Activated CD4-positive, alpha-beta T cell treated with anti-CD3 and anti-CD28 coated beads for 24 hours (primary cell): ENCODE results near the gene SOHLH1.

Source experiments
- DNase-seq, 2 donors: peaks; one replicate each; pipeline ENCODE4 v3.0.0-alpha.2; 2020; ENCODE audit warnings: low read depth in 2 of 2

Gene SOHLH1, protein sequence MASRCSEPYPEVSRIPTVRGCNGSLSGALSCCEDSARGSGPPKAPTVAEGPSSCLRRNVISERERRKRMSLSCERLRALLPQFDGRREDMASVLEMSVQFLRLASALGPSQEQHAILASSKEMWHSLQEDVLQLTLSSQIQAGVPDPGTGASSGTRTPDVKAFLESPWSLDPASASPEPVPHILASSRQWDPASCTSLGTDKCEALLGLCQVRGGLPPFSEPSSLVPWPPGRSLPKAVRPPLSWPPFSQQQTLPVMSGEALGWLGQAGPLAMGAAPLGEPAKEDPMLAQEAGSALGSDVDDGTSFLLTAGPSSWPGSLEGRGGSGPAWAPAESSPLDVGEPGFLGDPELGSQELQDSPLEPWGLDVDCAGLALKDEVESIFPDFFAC

DNA sequence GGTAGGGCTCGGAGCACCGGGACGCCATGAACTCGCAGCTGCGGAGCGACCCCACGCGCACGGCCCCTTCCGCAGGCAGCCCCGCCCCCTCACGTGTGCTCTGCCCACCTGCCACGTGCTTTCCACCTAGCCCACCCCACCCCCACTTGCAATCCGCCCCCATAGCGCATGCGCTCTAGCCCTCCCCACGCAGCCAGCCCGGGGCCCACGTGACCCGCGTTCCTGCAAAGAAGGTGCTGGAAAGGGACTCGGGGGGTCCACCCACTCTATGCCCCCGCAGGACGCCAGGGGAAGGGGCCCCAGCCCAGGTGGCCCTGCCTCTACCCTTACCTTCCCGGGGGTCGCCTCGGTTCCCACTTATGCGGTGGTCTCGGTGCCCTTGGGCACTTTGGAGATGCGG lies at the start of gene SOHLH1:
SOHLH1 (minus strand) TSS at position 42 of the 400 bp plus-strand sequence; CDS start at position 28, 14 bp downstream.
- no peak for DNase-seq

DNA sequence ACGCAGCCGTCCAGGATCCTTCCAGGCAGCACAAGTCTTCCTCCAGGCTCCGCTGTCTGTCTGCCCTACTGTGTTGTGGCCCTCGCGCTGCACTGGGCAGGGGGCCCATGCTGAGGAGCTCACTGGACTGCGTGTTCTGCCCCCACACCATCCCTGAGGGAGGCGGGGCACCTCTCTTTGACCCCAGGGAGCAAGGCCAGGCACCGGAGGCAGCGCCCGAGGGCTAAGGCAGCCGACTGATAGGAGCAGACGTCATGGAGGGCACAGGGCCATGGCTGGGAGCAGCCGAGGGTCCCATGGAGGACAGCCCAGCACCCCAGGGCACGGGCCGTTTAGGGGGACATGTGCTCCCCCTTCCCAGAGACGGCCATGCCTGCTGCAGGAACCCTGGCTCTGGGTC lies 49.4 kb upstream of the SOHLH1 start:
- DNase-seq = no peak

DNA sequence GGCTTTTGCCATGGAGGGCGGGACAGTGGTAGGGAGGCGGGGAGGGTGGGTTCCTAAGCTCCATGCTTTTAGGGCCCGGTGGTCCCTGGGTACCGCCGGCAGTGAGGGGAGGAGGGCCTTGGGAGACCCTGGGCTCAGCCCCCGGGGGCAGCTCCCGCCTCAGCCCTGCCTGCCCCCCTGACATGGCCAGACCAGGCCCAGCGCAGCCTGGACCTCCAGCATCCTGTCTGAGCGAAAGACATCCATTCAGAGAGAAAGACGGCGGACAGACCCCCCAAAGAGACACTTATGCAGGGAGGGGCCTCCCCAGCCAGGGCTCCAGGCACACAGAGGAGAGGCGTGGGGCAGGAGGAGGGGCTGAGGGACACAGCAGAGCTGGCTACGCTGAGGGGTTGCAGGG lies 48.0 kb upstream of the SOHLH1 start:
- DNase-seq = no peak

DNA sequence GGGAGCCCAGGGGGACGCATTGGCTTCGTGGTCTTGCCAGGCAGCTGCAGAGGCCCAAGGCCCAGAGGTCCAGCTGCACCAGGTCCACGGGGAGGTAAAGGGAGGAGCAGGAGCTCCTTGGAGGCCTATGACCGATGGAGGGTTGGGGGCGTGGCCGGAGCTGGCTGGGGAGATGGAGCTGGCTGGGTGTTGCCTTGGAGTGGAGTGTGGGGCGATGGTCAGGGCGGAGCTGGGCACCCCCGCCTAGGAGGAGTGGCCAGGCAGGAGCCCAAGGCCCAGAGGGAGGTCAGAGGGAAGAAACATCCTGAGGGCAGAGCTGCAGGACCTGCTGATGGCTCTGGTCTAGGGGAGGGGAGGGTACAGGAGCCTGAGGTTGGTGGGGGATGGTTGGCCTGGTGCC lies 47.3 kb upstream of the SOHLH1 start:
- no peak for DNase-seq

DNA sequence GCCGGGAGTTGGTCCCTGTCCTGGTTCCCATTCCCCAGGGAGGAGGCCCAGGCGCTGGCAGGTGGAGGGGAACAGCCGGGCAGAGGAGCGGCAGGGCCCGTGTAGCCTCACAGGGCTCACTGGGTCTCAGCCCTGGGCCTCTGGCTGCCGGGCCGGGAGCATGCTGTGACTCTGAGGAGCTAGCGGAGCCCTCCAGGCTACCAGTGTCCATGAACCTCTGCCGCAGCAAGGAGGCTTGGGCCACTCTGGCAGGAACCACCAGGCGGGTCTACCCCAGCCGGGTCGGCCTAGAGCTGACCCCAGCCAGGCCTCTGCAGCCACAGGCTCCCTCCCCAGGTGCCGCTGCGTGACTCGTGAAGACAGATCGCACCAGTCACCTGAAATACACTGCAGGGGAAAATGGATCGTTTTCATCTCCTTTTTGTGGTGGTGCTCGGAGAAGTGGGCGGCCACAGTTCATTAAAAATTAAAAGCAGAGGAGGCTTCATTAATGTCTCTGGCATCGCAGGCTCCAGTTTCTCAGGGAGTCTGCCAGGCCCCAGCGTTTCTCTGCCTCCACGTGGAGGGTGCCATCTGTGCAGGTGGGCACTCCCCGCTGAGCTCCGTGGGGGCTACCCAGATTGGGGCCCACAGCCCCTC lies 46.5 kb upstream of the SOHLH1 start:
- DNase-seq = no peak

DNA sequence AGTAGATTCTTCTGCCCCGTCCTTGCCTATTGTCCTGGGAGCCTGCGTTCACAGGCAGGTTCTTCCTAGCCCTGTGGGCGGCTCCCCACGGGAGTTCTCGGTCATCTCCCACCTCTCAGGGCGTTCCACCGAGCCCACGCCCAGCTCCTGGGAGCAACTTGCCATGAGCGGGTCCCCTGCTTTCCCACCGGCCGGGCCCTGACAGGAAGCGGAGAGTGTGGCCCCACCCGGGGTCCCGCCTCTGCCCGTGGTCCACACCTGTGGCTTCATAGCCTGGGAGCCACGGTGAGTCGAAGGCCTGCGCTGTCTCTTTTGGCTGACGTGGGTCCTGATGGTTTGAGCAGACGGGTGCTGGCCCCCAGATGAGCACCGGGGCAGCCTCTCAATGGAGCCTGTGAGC lies 45.9 kb upstream of the SOHLH1 start:
- DNase-seq = no peak

DNA sequence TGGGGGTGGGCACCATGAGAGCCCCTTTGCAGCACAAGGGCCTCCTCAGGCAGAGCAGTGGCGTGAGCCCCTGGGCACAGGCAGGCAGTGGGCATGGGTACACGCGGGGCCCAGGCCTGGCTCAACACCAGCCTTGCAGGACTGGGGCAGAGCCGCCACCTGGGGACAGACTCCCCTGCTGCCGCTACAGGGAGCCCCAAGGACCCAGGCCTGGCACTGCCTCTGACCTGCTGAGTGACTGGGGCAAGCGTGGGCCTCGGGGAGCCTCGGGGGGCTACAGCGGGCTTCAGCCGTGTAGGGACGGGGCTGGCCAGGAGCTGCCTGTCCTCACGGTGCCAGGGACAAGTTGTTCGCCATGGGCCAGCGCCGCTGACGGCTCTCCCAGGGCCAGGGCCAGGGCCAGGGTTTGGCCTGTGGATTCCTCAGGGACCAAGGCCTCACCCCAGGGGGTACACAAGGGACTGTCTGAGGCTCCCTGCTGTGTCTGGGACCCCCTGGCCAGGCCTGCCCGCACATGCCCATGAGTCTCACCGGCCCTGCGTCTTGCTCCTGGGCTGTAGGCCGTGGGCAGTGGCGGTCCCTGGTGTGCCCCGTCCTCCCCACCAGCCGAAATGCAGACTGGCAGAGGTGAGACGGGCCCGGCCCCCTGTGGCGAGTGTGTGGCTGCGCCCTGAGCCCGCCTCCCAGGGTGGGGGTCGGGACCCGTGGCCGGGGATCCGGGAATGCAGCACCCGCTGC lies 45.2 kb upstream of the SOHLH1 start:
- DNase-seq = no peak

DNA sequence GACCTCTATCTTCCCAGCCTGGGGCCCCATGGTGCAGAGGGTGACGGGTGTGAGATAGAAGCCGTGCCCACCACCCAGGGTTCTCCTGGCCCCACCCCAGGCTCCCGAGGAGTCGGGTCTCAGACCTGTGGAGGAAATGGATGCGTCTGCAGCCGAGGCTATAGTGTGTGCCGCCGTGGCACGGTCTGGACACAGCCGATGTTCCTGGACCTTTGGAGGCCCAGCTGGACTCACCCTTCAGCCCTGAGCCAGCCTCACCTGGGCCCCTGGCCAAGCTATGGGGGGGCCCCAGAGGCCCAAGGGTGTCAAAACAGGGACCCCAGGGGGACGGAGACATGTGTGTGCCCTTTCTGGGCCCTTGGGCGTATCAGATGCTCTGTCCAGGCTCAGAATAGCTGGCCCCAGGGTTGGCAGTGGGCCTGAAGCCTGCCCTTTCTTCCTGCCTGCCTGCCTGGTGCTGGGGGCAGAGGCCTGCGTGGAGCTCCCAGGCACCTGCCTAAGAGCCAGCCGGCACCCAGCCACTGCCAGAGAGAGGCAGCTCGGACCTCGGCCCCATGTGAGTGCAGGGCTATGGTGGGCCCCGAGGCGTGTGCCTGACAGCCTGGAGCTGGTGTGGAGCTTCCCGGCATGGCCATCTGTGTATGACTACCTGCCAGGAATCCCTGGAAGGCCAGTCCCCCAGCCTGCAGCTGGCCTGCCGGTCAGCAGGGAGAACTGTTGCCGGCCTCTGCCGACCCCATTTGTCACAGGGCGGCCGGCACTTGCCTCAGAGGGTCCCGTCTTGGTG lies 44.5 kb upstream of the SOHLH1 start:
- DNase-seq = no peak

DNA sequence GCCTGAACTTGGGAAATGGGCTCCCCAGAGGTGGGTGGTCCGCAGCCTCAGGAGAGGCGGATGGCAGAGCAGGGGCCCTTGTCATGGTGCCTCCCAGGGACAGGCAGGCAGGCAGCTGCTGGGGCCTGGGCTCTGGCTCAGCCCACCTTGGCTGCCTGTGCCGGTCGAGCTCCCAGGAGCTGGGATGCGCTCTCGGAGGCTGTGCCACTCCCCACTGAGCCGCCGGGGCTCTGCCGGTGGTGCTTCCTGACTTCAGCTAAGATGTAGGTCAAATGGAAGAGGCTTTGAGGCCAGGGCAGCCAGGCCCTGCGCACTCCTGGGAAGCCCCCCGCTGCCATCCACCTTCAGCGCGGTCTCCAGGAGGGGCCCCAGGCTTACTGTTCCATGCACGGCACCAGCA lies 43.7 kb upstream of the SOHLH1 start:
- no peak for DNase-seq

DNA sequence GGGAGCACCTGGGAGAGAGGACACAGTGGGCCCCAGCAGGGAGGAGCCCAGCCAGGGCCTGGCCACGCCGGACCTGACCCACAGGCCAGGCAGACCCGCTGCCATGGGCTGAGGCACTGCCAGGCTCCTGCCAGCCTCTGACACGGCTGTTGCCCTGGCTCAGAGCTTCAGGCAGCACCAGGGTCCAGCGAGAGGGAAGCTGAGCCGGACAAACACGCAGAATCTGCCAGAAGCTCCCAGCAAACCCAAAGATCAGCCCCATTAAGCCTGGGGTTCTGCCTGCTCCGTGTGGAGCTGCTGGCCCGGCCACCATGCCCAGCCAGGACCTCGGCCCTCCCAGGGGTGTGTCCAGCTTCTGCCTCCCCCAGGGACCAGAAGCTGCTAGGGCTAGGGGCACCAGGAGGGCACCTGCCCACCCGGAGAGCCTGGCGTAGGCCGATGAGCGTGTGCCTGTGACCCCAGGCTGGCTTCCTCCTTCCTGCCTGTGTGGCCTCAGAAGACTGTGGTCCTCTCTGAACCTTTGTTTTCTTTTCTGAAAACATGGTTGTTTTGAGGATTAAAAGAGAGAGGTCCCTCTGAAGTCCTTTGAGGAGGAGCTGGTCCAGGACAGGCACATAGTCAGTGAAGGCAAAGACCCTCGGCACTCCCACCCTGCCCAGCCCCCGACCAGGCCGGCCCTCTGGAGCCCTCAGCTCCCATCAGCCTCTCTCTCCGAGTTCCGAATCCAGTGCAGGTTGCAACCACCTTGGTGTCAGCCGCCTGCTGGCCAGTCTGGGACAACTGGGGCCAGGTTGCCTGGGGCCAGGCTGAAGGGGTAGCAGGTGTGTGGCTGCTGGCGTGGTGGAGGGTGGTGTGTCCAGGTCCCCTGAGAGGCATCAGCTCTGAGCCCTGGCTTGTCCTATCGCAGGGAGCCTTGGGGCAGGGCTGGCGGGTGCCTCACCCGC lies 42.3 kb upstream of the SOHLH1 start:
- DNase-seq = no peak

DNA sequence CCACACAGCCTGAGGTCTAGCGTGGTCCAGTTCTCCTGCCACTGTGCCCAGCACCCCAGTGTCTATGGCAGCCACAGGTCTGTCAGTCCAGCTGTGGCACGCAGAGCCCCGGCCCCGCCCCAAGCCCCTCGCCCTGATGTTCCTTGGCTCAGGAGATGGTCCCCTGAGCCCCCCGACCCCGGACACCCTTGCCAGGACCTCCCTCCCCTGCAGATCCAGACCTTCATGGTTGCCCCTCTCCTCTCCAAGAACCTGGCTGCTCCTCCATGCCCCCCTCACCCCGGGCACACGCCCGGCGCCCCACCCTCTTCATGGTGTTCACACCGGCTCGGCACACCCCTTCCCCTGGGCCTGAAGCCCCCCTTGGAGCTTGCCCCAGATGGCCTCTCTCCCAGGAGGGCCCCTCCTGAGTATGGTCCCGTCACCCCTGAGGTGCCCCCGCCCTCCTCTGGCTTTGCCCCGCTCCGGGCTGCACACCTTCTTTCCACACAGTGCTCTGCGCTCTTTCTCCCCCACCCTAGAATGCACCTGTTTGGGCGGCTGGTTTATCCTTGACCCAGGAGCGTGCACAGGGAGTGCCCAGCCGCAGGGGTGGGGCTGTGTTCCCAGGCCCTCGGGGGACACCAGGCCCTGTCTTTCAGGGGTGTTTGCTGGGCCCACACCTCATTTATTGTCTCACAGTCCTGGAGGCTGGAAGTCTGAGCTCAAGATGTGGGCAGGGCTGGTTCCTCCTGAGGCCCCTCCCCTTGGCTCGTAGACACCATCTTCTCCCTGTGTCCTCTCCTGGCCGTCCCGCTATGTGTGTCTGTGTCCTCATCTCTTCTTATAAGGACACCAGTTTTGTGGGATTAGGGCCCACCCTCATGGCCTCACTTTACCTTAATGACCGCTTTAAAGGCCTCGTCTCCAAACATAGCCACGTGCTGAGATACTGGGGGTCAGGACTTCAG lies 40.3 kb upstream of the SOHLH1 start:
- DNase-seq = no peak

DNA sequence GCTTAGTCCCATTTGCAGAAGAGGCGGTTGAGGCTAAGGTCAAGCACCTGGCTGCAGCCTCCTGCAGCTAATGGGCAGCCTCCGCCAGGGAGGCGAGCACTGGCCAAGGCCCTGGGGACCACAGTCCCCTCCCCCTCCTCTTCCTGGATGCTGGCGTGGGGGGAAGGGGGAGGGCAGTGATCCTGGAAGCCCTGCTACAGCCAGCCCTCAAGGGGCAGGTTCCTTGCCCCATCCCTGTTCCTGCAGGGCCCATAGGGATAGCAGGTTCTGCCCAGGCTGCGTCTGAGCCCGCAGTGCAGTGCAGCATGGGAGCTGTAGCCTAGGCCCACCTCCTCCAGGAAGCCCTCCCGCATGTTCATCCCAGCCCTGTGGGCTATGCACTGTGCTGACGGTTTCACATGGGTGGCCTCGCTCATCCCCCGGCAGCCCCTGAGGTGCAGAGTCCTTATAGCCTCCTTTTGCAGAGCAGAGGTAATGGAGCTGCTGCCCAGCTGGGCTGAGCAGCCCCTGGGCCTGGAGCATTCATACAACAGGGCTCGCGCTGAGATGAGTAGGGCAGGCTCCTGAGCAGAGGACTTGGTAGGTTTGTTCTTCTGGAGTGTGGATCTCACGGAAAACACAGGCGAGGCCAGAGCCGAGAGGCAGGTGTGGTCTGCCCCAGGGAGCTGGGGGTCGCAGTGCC lies 38.7 kb upstream of the SOHLH1 start:
- DNase-seq = no peak

DNA sequence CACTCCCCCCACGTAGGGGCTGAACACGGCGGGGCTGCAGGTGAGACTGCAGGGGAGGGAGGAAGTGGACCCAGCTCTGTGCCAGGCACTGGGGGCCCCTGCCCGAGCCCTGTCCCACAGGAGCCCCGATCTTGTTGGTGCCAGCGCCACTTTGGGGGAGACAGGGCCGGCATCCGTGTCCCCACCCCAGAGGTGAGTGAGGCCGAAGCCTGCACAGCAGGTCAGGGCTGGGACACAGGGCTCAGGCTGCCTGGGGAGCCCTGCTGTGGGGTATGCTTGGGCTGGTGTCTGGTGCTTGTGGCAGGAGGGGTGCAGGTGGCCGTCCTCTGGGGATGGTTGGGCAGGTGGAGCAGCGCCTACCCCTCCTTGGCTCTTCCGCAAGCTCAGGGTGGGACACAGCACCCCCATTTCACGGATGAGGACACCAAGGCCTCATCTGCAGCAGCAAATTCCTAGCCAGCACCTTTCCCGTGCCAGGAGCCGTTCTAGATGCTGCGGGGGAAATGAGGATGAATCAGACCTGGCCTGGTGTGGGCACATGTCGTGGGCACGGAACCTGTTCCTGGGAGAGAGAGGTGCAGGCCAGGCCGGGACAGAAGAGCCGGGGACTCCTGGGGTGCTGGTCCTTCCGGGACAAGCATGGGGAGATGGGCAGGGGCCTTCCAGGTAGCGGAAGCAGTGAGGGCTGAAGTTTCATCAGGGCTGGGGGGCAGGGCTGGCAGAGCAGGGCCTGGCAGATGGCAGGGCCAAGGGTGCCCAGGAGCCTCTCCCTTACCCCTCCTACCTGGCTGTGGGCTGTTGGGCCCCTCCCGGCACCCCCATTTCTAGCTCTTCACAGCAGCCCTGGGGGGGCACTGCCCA lies 37.9 kb upstream of the SOHLH1 start:
- DNase-seq = no peak

DNA sequence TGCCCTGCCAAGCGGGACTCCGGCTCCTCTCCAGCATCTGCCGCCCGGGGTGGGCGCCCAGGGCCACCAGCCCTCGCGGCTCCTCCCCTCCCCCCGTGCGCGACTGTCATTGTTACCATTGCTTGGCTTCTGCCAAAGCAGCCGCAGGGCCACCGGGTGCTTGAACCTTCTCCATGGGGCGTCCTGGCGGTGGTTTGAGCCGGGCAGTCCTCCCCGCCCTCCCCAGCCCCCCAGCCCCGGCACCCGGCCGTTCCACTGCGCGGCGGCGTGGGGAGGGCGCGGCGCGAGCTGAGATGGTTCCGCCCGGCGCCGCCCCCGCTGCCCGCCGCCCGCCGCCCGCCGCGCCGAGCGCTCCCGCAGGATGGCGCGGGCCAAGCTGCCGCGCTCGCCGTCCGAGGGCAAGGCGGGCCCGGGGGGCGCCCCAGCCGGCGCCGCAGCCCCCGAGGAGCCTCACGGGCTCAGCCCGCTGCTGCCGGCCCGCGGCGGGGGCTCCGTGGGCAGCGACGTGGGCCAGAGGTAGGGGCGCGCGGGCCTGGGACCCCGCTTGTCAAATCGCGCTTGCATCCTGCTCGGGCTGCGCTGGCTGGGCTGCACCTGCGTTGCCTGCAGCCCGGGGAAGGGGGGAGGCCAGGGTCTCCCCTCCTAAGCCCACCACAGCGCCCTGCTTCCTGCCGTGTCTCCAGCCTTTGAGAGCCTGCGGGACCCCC lies 37.1 kb upstream of the SOHLH1 start:
- DNase-seq = no peak

DNA sequence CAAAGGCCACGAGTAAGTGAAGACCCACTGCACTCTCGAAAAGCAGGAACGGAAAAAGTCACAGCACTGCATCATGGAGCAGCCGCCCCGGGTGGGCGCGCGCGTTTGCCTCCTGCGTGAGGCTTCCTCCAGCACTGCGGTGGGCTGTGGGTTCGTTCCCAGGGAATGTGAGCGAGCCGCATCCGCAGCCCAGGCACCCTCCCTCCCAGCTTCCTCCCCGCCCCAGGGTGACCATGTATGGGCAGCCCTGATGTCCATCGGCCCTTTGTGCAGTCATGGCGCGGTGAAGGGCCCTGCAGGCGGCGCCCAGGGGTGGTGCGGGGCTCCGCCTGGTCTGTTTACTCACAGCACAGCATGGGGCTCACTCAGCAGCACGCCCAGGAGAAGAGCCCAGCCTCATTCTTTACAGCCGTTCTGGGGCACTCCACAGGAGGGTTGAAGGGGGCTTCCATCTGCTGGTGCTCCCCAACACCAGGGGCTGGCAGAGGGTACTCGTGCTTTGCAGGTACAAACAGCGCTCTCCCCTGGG lies 35.4 kb upstream of the SOHLH1 start:
- no peak for DNase-seq

DNA sequence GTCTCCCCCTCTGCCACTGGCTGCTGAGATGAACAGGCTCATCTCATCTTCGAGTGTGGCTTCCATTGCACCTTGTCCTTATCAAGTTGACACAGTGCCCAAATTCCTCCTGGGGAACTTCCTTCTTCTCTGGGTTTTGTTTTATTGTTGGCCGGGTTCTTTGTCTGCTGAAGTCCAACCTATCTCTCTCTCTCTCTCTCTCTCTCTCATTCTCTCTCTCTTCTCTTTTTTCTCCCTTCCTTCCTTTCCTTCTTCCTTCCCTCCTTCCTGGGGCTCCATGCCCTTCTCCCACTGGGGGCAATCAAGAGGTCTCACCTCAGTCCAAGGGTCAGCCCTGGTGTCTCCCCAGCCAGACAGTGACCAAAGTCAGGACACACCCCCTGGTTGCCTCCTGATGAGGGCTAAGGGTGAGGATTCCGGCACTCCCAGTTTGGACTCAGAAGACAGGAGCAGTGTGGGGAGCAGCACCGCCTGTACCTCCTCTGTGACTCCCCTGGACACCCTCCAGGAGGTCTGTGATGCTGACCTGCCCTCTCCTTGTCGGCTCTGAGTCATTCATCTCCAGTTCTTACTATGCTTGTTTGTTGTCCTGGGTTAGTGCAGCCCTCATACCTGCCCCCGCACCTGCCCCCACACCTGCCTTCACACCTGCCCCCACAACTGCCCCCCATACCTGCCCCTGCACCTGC lies 33.4 kb upstream of the SOHLH1 start:
- no peak for DNase-seq

DNA sequence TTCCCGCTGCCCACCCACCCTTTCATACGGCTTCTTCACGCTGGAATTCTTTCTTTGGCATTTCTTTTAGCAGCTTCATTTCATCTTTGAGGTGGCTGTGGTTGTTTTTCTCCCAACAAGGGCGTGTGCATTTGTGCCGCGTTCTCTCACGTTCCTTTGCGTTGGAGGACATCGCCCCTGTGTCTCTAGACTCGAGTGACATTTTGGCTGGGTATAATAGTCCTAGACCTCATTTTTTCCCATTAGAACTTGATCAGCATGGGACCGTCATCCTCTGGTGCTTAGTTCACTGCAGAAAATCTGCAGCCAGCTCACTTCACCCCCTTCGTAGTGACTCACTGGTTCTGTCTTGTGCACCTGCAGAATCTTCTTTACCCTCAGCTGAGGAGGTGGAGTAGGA lies 32.2 kb upstream of the SOHLH1 start:
- no peak for DNase-seq
